ENCODE data around the gene PEX16. TPM values are rescaled to one million over a fixed set of nuclear protein-coding genes. Genes with fewer than 3 reads are reported as not detected.

PEX16 gene
- total RNA-seq, 4 donors from 2014 or later = 26.8 to 40.6 (median 35.3) TPM

GRCh38 chr11:45939836-45940235, 22.2 kb upstream of the PEX16 start:
- DNase-seq (ENCODE audit: low spot score in 2 of 2) = no peak
- 79% methylated on average over 2 of the region's 2 CpGs for WGBS
- Histone ChIP-seq H3K36me3 (peaks cover 62% of the 10 kb centered on the region), H3K9me3 (no peaks in the 10 kb centered on the region), H3K27me3 (no peaks in the 10 kb centered on the region), H3K4me1 (peaks cover 3% of the 10 kb centered on the region), H3K27ac (no peak overlapping the region), H3K4me3 (no peak overlapping the region)
- TF ChIP-seq POLR2AphosphoS5 (IDR thresholded peaks at IDR 0.05) (no peak), EP300 (IDR thresholded peaks at IDR 0.05) (no peak), POLR2A (IDR thresholded peaks at IDR 0.05) (no peak)
- TF ChIP-seq, protein P1, sequence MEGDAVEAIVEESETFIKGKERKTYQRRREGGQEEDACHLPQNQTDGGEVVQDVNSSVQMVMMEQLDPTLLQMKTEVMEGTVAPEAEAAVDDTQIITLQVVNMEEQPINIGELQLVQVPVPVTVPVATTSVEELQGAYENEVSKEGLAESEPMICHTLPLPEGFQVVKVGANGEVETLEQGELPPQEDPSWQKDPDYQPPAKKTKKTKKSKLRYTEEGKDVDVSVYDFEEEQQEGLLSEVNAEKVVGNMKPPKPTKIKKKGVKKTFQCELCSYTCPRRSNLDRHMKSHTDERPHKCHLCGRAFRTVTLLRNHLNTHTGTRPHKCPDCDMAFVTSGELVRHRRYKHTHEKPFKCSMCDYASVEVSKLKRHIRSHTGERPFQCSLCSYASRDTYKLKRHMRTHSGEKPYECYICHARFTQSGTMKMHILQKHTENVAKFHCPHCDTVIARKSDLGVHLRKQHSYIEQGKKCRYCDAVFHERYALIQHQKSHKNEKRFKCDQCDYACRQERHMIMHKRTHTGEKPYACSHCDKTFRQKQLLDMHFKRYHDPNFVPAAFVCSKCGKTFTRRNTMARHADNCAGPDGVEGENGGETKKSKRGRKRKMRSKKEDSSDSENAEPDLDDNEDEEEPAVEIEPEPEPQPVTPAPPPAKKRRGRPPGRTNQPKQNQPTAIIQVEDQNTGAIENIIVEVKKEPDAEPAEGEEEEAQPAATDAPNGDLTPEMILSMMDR (IDR thresholded peaks at IDR 0.05) = no peak

DNA sequence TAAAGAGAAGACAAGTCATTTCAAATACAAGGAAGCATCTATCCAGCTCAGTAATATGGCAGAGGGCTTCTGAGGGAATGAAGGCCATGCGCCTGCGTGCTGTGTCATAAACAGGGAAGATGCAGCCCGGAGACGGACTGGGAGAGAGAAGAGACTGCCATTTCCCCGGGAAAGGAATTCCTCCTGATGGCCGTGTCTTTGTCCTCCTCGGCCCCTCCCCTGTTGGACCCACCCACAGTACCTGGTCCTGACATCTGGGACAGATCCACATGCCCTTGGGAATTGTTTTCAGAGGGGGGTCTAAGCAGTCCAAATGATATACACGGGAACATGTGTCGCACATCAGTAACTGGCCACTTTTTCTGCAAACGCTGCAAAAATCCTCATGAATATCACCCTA, 20.2 kb upstream of the PEX16 start:
- TF ChIP-seq, protein P1 (IDR thresholded peaks at IDR 0.05) = no peak
- TF ChIP-seq POLR2A (IDR thresholded peaks at IDR 0.05) = no peak
- no peak for TF ChIP-seq POLR2AphosphoS5 (IDR thresholded peaks at IDR 0.05)
- no peak for TF ChIP-seq EP300 (IDR thresholded peaks at IDR 0.05)
- Histone ChIP-seq H3K36me3 (peaks cover 62% of the 10 kb centered on the region), H3K9me3 (no peaks in the 10 kb centered on the region), H3K27me3 (no peaks in the 10 kb centered on the region), H3K4me1 (peaks cover 19% of the 10 kb centered on the region), H3K27ac (no peak overlapping the region), H3K4me3 (no peak overlapping the region)
- DNase-seq (ENCODE audit: low spot score in 2 of 2) = no peak
- WGBS = 87% methylated on average over 10 of the region's 10 CpGs

DNA sequence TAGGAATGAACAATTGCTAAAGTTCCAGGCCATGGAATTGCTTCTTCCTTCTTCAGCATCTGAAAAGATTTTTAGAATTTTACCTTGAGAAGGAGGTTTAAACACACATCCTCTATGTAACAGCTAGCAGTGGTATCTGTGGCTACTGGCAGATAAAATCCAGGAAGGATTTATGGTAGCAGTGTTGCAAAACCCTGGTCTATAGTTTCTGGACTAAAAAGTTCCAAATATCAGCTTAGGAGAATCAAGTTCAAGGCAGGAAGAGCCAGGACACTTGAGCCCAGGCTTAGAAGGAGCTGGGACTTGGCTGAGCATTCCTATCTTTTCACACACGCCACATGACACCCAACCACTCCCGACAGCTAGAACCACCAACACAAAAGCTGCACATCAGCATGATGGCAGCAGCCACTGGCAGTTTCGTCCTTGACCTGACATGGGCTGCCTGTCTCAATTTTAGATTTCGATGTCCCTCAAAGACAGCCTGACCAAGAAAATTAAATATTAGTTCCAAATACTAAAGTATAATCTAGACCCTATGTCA, 18.9 kb upstream of the PEX16 start:
- Histone ChIP-seq H3K27me3 (no peaks in the 10 kb centered on the region), H3K36me3 (peaks cover 51% of the 10 kb centered on the region), H3K4me1 (peaks cover 32% of the 10 kb centered on the region), H3K9me3 (no peaks in the 10 kb centered on the region), H3K4me3 (no peak overlapping the region), H3K27ac (no peak overlapping the region)
- TF ChIP-seq EP300 (IDR thresholded peaks at IDR 0.05) (no peak), POLR2A (IDR thresholded peaks at IDR 0.05) (no peak), POLR2AphosphoS5 (IDR thresholded peaks at IDR 0.05) (no peak)
- TF ChIP-seq, protein P1 (IDR thresholded peaks at IDR 0.05) = no peak
- WGBS = 80% methylated on average over 4 of the region's 4 CpGs
- DNase-seq (ENCODE audit: low spot score in 2 of 2) = no peak

GRCh38 chr11:45935349-45936064, 17.8 kb upstream of the PEX16 start:
- TF ChIP-seq EP300 (IDR thresholded peaks at IDR 0.05) (no peak), POLR2A (IDR thresholded peaks at IDR 0.05) (no peak), POLR2AphosphoS5 (IDR thresholded peaks at IDR 0.05) (no peak)
- TF ChIP-seq, protein P1 (IDR thresholded peaks at IDR 0.05) = no peak

DNA sequence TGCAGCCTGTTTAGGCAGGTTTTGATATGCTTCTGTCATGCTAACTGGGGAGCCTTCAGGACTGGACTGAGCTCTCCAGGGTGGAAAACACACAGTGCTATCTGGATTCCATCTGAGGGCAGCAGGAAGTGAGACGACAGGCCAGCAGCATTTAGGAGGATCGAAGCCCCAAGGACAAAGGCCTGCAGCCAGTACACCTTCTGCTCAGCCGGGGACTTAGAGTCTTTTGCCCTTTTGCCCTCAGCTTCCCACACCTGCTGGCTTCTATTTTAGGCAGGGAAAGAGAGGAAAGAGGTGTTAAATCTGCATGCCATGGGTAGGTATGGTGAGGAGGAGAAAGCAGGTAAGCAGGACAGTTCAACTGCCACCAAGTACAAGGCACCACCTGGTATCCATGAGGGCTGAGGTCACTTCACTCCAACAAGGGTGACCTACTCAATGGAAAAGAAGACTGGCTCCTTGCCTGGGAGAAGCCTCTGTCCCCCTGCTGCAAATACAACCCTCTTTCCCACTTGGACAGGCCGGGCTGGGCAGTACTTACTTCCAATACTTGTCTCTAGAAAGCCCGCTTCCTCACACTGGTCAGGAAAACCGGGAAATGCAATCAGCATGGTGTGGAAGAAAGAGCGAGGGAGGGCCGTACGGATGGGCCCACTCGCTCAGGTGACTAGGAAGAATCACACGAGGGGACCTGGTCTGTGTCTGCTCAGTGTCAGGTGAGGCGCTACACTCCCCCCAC, 17.1 kb upstream of the PEX16 start:
- no peak overlapping the region for H3K4me3 ChIP-seq
- no peaks in the 10 kb centered on the region for H3K9me3 ChIP-seq
- H3K36me3 ChIP-seq = peaks cover 46% of the 10 kb centered on the region
- H3K27me3 ChIP-seq = no peaks in the 10 kb centered on the region
- TF ChIP-seq POLR2AphosphoS5 (IDR thresholded peaks at IDR 0.05) (no peak), POLR2A (IDR thresholded peaks at IDR 0.05) (no peak), EP300 (IDR thresholded peaks at IDR 0.05) (no peak)
- TF ChIP-seq, protein P1 (IDR thresholded peaks at IDR 0.05) = no peak
- no peak overlapping the region for H3K27ac ChIP-seq
- no peak for DNase-seq (ENCODE audit: low spot score in 2 of 2)
- WGBS = 70% methylated on average over 12 of the region's 12 CpGs
- H3K4me1 ChIP-seq = peaks cover 50% of the 10 kb centered on the region

More at GRCh38 chr11:45935349-45936064, 17.8 kb upstream of the PEX16 start:
- Histone ChIP-seq H3K27ac (no peak overlapping the region), H3K9me3 (no peaks in the 10 kb centered on the region), H3K4me1 (peaks cover 42% of the 10 kb centered on the region), H3K36me3 (peaks cover 46% of the 10 kb centered on the region), H3K4me3 (no peak overlapping the region), H3K27me3 (no peaks in the 10 kb centered on the region)
- DNase-seq (ENCODE audit: low spot score in 2 of 2) = no peak
- WGBS = 86% methylated on average over 8 of the region's 8 CpGs
